Pancreas (tissue), 10 donors: ENCODE results near the gene EXOC3. TPM values are rescaled to one million over a fixed set of nuclear protein-coding genes. Genes with fewer than 3 reads are reported as not detected.

Experiments used
- ATAC-seq, 4 donors: fragments of 200-7000 bp; cut with Tn5 transposase; one replicate each; pipeline versions ENCODE4 v1.8.0 to v1.9.1; 2020; ENCODE audit warnings: mild to moderate bottlenecking in 4 of 4, moderate library complexity in 4 of 4
- DNase-seq, 6 donors: peaks; one replicate each; pipeline ENCODE4 v3.0.0-alpha.2; 2020
- FAIRE-seq: peaks from 2 replicates; lab custom pipeline; 2012; peaks lifted over from hg19 to GRCh38; lab: Jason Lieb, UNC
- H3K27ac ChIP-seq, 4 donors: fragments of 200-600 bp; sonication (generic); 1 replicate in 3 of 4; 2 replicates in 1 of 4; pipeline versions ENCODE4 v1.5.0 to v1.8.0; 2020
- H3K27me3 ChIP-seq, 4 donors: fragments of 200-600 bp; one replicate each; pipeline ENCODE4 v1.8.0; 2021
- H3K36me3 ChIP-seq, 3 donors: fragments of 200-600 bp; sonication (generic) in 1 of 3; one replicate each; pipeline versions ENCODE4 v1.5.0 to v1.8.0; 2020 to 2021
- H3K4me1 ChIP-seq, 3 donors: fragments of 200-600 bp; one replicate each; pipeline ENCODE4 v1.8.0; 2021
- H3K4me3 ChIP-seq, 4 donors: fragments of 200-600 bp; sonication (generic) in 2 of 4; one replicate each; pipeline versions ENCODE4 v1.5.0 to v1.8.0; 2020 to 2021
- H3K9me3 ChIP-seq, 4 donors: fragments of 200-600 bp; one replicate each; pipeline ENCODE4 v1.8.0; 2021
- CTCF ChIP-seq, 4 donors: fragments of 200-600 bp; sonication (generic) in 3 of 4; IDR thresholded peaks; one replicate each; pipeline versions ENCODE4 v1.5.0 to v1.8.0; 2021; ENCODE audit warnings: antibody characterized with exemption in 4 of 4
- WGBS, 2 donors: extraction: QIAGEN DNeasy Blood & Tissue Kit; methylation state at CpG; one replicate each; pipeline ENCODE4 v1.1.7; 2013; 5-methylcytosine and 5-hydroxymethylcytosine counted together
- intact Hi-C, 3 donors: fragments of 100-400 bp; cut with DNase I; formaldehyde crosslinking; loops; one replicate each; pipeline versions ENCODE4 v1.11.1 to v1.14.2; 2022
- polyA plus RNA-seq, 2 donors: library from polyadenylated mRNA; stranded (reverse); fragments of 200-250 nt; gene quantifications; one replicate each; pipeline ENCODE4 v1.2.3, GENCODE V29; 2013
- total RNA-seq, 6 donors: library from RNA; stranded (reverse); fragmentation: NEBNext Ultra II Directional in 4 of 6; extraction: Animal tissue kit (Norgen Biotek cat#: 25700) in 4 of 6; gene quantifications; one replicate each; pipeline versions ENCODE4 v1.2.1 to v1.2.4, GENCODE V29; 2021 to 2023
- donor health status: healthy with polysubstance abuse.
- donor health status: DM: no; HTN: no; CAD: no; lungs with moderate emphysema.
- donor health status: DM: no; HTN: no; CAD: no.
- donor health status: control.
- donor health status: control.
- donor health status: Bipolar disorder and iron deficiency.
- donor health status: DM: yes; HTN: yes; CAD: no.
- donor health status: DM: no; HTN: no; CAD: no.
- donor health status: DM: no; HTN: no; CAD: no.
- donor health status: DM: yes; HTN: yes; CAD: no.

The EXOC3 gene
- total and polyA plus RNA-seq, 8 donors = 24.5 to 71.8 (median 38.8) TPM

GRCh38 chr5:478369-478981, 35.5 kb downstream of the EXOC3 start:
- WGBS, 2 donors = 35 to 58% methylated on average over 17 of the region's 18 CpGs
- Histone ChIP-seq H3K27me3 (peaks cover 0 to 13% (median 0%) of the 10 kb centered on the region in 4 donors), H3K27ac (no peak overlapping the region), H3K4me1 (peaks cover 0 to 6% (median 6%) of the 10 kb centered on the region in 3 donors), H3K9me3 (no peaks in the 10 kb centered on the region), H3K4me3 (no peak overlapping the region), H3K36me3 (no peaks in the 10 kb centered on the region)
- TF ChIP-seq CTCF (IDR thresholded peaks at IDR 0.05) = no peak
- DNase-seq (peak in 1 of 6 donors; percentile 64), ATAC-seq (no peak), FAIRE-seq (no peak)
- intact Hi-C loops = no loop called here

GRCh38 chr5:478982-479535, 36.1 kb downstream of the EXOC3 start:
- Histone ChIP-seq H3K9me3 (no peaks in the 10 kb centered on the region), H3K27me3 (peaks cover 0 to 13% (median 0%) of the 10 kb centered on the region in 4 donors), H3K4me3 (no peak overlapping the region), H3K27ac (no peak overlapping the region), H3K36me3 (no peaks in the 10 kb centered on the region), H3K4me1 (peaks cover 0 to 6% (median 6%) of the 10 kb centered on the region in 3 donors)
- intact Hi-C loops = no loop called here
- 48 to 67% methylated on average over 16 to 18 of the region's 18 CpGs for WGBS, 2 donors
- DNase-seq (peak in 2 of 6 donors; percentile 18 to 69), FAIRE-seq (no peak), ATAC-seq (no peak)
- TF ChIP-seq CTCF (IDR thresholded peaks at IDR 0.05) = no peak

GRCh38 chr5:479566-480319, 36.8 kb downstream of the EXOC3 start:
- Histone ChIP-seq H3K27me3 (peaks cover 0 to 13% (median 0%) of the 10 kb centered on the region in 4 donors), H3K9me3 (no peaks in the 10 kb centered on the region), H3K27ac (no peak overlapping the region), H3K36me3 (no peaks in the 10 kb centered on the region), H3K4me3 (no peak overlapping the region), H3K4me1 (peaks cover 0 to 6% (median 5%) of the 10 kb centered on the region in 3 donors)
- FAIRE-seq (no peak), ATAC-seq (no peak), DNase-seq (peak in 2 of 6 donors; percentile 11 to 63)
- no peak for TF ChIP-seq CTCF (IDR thresholded peaks at IDR 0.05)
- intact Hi-C loops = no loop called here
- 45 to 64% methylated on average over 34 of the region's 34 CpGs for WGBS, 2 donors

- no peak for ATAC-seq
- peaks cover 0 to 13% (median 0%) of the 10 kb centered on the region in 4 donors for H3K27me3 ChIP-seq
- 72 to 73% methylated on average over 20 to 23 of the region's 23 CpGs for WGBS, 2 donors
- peak in 1 of 6 donors; percentile 46 for DNase-seq
- TF ChIP-seq CTCF (IDR thresholded peaks at IDR 0.05) = no peak
- FAIRE-seq = no peak
- no peak overlapping the region for H3K4me3 ChIP-seq
- no peak overlapping the region for H3K27ac ChIP-seq
- H3K4me1 ChIP-seq = no peaks in the 10 kb centered on the region
- no peaks in the 10 kb centered on the region for H3K9me3 ChIP-seq
- intact Hi-C loops = no loop called here
- no peaks in the 10 kb centered on the region for H3K36me3 ChIP-seq
Measured at GRCh38 chr5:481347-481746, 38.4 kb downstream of the EXOC3 start.
